ENCODE data around the gene RTBDN. TPM values are rescaled to one million over a fixed set of nuclear protein-coding genes. Genes with fewer than 3 reads are reported as not detected.

The RTBDN gene
- total RNA-seq, 1 experiment from 2014 or later: 5.6 TPM

DNA sequence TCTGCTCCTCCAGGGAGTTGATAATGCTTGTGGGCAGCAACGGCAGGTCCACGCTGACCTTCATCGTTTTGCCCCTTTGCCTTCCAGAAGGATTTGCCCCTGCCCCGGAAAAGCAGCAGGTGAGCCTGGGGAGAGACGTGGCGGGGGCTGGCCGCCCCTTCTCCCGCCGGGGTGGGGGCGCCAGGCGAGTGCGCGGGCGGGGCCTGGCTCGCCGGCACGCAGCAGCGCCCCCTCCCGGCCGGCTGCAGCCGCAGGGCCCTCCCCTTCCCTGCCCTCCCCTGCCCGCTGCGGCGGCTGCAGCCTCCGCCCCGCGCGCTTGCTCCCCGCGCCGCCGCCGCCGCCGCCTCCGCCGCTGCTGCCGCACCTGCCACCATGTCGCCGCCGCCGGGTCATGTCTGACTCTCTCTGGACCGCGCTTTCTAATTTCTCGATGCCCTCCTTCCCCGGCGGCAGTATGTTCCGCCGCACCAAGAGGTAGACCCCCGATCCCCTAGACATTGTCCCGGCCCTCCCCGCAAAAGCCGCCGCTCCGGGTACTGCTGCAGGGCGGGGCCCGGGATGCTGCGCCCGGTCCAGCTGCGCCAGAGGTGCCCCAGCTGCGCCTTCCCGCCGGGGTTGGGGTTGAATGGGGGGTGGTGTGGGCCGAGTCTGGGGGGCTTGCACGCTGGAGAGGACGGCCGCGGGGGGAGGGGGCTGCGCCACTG, 4.0 kb upstream of the RTBDN start, which contains the start of gene MAST1:
Gene MAST1, plus strand, starts transcription at position 334 of the 704 bp plus-strand sequence. Its CDS starts 58 bp downstream, at position 392.
- Histone ChIP-seq H3K4ac (ENCODE audit: low read depth, low read length) (no peak within 1 kb of the TSS), H4K8ac (replicated peaks; ENCODE audit: insufficient read length, low read depth, low read length) (no peak within 1 kb of the TSS), H2AK5ac (ENCODE audit: insufficient read length, low read length) (no peak within 1 kb of the TSS), H3K9ac (ENCODE audit: extremely low read depth, insufficient read length, low read length) (no peak within 1 kb of the TSS), H4K5ac (ENCODE audit: insufficient read length, low read depth, low read length) (no peak within 1 kb of the TSS), H2AFZ (ENCODE audit: low read length) (no peak within 1 kb of the TSS), H2BK20ac (ENCODE audit: low read depth, low read length, poor library complexity, severe bottlenecking) (no peak within 1 kb of the TSS), H3K79me1 (ENCODE audit: insufficient read depth, low read depth, low read length, poor library complexity, severe bottlenecking) (no peaks in the 10 kb centered on the region), H3K4me2 (ENCODE audit: insufficient read depth, insufficient read length, low read length) (peak within 1 kb of the TSS; percentile 52), H2BK5ac (ENCODE audit: insufficient read length, low read length) (no peak within 1 kb of the TSS), H3K23ac (ENCODE audit: insufficient read length, low read depth, low read length) (no peak within 1 kb of the TSS), H2BK15ac (ENCODE audit: low read depth, low read length) (no peak within 1 kb of the TSS), H3K9me3 (ENCODE audit: control insufficient read depth, low read depth, low read length) (no peaks in the 10 kb centered on the region), H3K23me2 (ENCODE audit: insufficient read length, low read depth, low read length, poor library complexity, severe bottlenecking) (peaks cover 10% of the 10 kb centered on the region), H3K14ac (ENCODE audit: insufficient read depth, low read length) (0 out of 2 replicates have a peak within 1 kb of the TSS, but pooled peaks have one; percentile 41), H3K56ac (ENCODE audit: insufficient read length, low read depth, low read length) (no peak within 1 kb of the TSS), H3K27me3 (ENCODE audit: insufficient read depth, low read length) (peaks cover 3% of the 10 kb centered on the region; the same call in 1 of the 2 replicates), H2BK120ac (ENCODE audit: low read depth, low read length, poor library complexity, severe bottlenecking) (no peak within 1 kb of the TSS), H3K18ac (ENCODE audit: insufficient read length, low read depth, low read length) (no peak within 1 kb of the TSS), H4K91ac (ENCODE audit: insufficient read length, low read depth, low read length) (no peak within 1 kb of the TSS), H3K4me1 (ENCODE audit: insufficient read depth, low read length) (peaks cover 2% of the 10 kb centered on the region; the same call in 1 of the 2 replicates), H2BK12ac (ENCODE audit: insufficient read length, low read depth, low read length) (no peak within 1 kb of the TSS), H3K79me2 (ENCODE audit: insufficient read depth, low read length) (no peaks in the 10 kb centered on the region), H3K27ac (ENCODE audit: insufficient read length, low read depth, low read length) (no peak within 1 kb of the TSS), H4K20me1 (ENCODE audit: control insufficient read depth, insufficient read depth, insufficient read length) (no peaks in the 10 kb centered on the region), H3T11ph (ENCODE audit: low read length) (no peak within 1 kb of the TSS)
- Mint-ChIP-seq H3K4me1 (peaks cover 43 to 44% of the 10 kb centered on the region in 2 experiments), H3K36me3 (ENCODE audit: insufficient read depth in 1 of 3, low read depth in 3 of 3) (peaks cover 0 to 8% (median 8%) of the 10 kb centered on the region in 3 experiments; a peak in 6 of 7 replicates), H3K4me3 (peak within 1 kb of the TSS; percentile 81 to 91), H3K9me3 (no peaks in the 10 kb centered on the region; a peak in 1 of 5 replicates), H3K27ac (peak within 1 kb of the TSS in 2 of 3 experiments; percentile 36 to 40; a peak in 2 of 7 replicates), H3K27me3 (ENCODE audit: low read depth) (peaks cover 26% of the 10 kb centered on the region)
- TF ChIP-seq, protein P1, sequence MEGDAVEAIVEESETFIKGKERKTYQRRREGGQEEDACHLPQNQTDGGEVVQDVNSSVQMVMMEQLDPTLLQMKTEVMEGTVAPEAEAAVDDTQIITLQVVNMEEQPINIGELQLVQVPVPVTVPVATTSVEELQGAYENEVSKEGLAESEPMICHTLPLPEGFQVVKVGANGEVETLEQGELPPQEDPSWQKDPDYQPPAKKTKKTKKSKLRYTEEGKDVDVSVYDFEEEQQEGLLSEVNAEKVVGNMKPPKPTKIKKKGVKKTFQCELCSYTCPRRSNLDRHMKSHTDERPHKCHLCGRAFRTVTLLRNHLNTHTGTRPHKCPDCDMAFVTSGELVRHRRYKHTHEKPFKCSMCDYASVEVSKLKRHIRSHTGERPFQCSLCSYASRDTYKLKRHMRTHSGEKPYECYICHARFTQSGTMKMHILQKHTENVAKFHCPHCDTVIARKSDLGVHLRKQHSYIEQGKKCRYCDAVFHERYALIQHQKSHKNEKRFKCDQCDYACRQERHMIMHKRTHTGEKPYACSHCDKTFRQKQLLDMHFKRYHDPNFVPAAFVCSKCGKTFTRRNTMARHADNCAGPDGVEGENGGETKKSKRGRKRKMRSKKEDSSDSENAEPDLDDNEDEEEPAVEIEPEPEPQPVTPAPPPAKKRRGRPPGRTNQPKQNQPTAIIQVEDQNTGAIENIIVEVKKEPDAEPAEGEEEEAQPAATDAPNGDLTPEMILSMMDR (conservative IDR thresholded peaks at IDR 0.05): peak; percentile 73
- peak; percentile 65 for DNase-seq
- no CpG with 5 or more reads among the region's 69 CpGs for WGBS (ENCODE audit: extremely low coverage, insufficient read length, low lambda C conversion rate)

All from H9 (cell line).